LHCN-M2 (cell line): ENCODE measurements around the gene CNIH3. TPM values are rescaled to one million over a fixed set of nuclear protein-coding genes. Genes with fewer than 3 reads are reported as not detected.

Experiments
- DNase-seq: peaks from one replicate; pipeline ENCODE4 v3.0.0-alpha.2; 2012; ENCODE audit warnings: low read depth
- total RNA-seq: library from RNA; depleted of rRNA; stranded (reverse); fragments of >200 nt; gene quantifications from 2 replicates; pipeline ENCODE4 v1.2.3, GENCODE V29; 2014

Gene CNIH3
- total RNA-seq, 1 experiment from 2014 or later = 13.4 TPM

- no peak for DNase-seq
Observed at GRCh38 chr1:224742349-224742748, 126.2 kb downstream of the CNIH3 start.

- DNase-seq = no peak
Observed at GRCh38 chr1:224743608-224744164, 127.6 kb downstream of the CNIH3 start.

GRCh38 chr1:224744521-224744920 is 128.4 kb downstream of the CNIH3 start:
- peak; percentile 90 for DNase-seq

- no peak for DNase-seq
Observed at GRCh38 chr1:224745394-224745793, 129.3 kb downstream of the CNIH3 start.

- DNase-seq = no peak
Observed at GRCh38 chr1:224745924-224746323, 129.8 kb downstream of the CNIH3 start.

GRCh38 chr1:224747578-224747977 is 131.5 kb downstream of the CNIH3 start:
- DNase-seq = peak; percentile 64

GRCh38 chr1:224749916-224750315 is 133.8 kb downstream of the CNIH3 start:
- DNase-seq = no peak

- DNase-seq = no peak
Observed at GRCh38 chr1:224751624-224752311, 135.7 kb downstream of the CNIH3 start.

GRCh38 chr1:224753491-224753890 is 137.4 kb downstream of the CNIH3 start:
- no peak for DNase-seq

- no peak for DNase-seq
Observed at GRCh38 chr1:224755586-224755985, 139.5 kb downstream of the CNIH3 start.

- DNase-seq = no peak
Observed at GRCh38 chr1:224757508-224757907, 141.4 kb downstream of the CNIH3 start.

GRCh38 chr1:224759135-224759534 is 143.0 kb downstream of the CNIH3 start:
- no peak for DNase-seq

- no peak for DNase-seq
Observed at GRCh38 chr1:224759681-224760091, 143.6 kb downstream of the CNIH3 start.

GRCh38 chr1:224760163-224760562 is 144.0 kb downstream of the CNIH3 start:
- DNase-seq = no peak

GRCh38 chr1:224761245-224761644 is 145.1 kb downstream of the CNIH3 start:
- DNase-seq = no peak

- DNase-seq = no peak
Observed at GRCh38 chr1:224762046-224762445, 145.9 kb downstream of the CNIH3 start.

- no peak for DNase-seq
Observed at GRCh38 chr1:224762701-224763100, 146.6 kb downstream of the CNIH3 start.

GRCh38 chr1:224763126-224763775 is 147.1 kb downstream of the CNIH3 start:
- no peak for DNase-seq

- DNase-seq = no peak
Observed at GRCh38 chr1:224766266-224766665, 150.1 kb downstream of the CNIH3 start.

GRCh38 chr1:224767031-224767430 is 150.9 kb downstream of the CNIH3 start:
- DNase-seq = no peak

GRCh38 chr1:224767676-224768075 is 151.6 kb downstream of the CNIH3 start:
- DNase-seq = no peak

GRCh38 chr1:224768971-224769370 is 152.9 kb downstream of the CNIH3 start:
- no peak for DNase-seq
